Panc1 (cell line): ENCODE results near the gene BCLAF1. TPM values are rescaled to one million over a fixed set of nuclear protein-coding genes. Genes with fewer than 3 reads are reported as not detected.

ENCODE experiments used
- ATAC-seq: fragments of 200-7000 bp; cut with Tn5 transposase; 2 replicates; pipeline ENCODE4 v1.9.1; 2020; ENCODE audit warnings: mild to moderate bottlenecking, moderate library complexity
- BruUV-seq: library from RNA; stranded (reverse); fragments of 400-500 nt; replicated peaks from 2 replicates; lab custom pipeline; 2021; lab: Mats Ljungman, UMichigan
- CTCF ChIA-PET: fragments of 300-600 bp; sonication (Branson Sonifier 250); formaldehyde crosslinking; loops from one replicate; lab custom pipeline; 2022; ENCODE audit warnings: antibody characterized with exemption; lab: Charles Lee
- POLR2A ChIA-PET: fragments of 300-600 bp; sonication (Branson Sonifier 250); formaldehyde crosslinking; loops from one replicate; lab custom pipeline; 2022; ENCODE audit warnings: antibody characterized with exemption; lab: Charles Lee
- DNase-seq: peaks from one replicate; pipeline ENCODE4 v3.0.0-alpha.2; 2010; ENCODE audit warnings: low read depth, low spot score
- H3K27ac ChIP-seq: 2 replicates; pipeline ENCODE4 v1.5.1; 2011; ENCODE audit warnings: mild to moderate bottlenecking, low read length, inconsistent platforms
- H3K27me3 ChIP-seq: fragments of 200-500 bp; sonication (Bioruptor generic); 2 replicates; pipeline ENCODE4 v1.6.0; 2014; ENCODE audit warnings: low read length, inconsistent platforms; ENCODE audit not compliant: control insufficient read depth, insufficient read depth
- H3K36me3 ChIP-seq: fragments of 200-500 bp; sonication (Bioruptor generic); 2 replicates; pipeline ENCODE4 v1.5.1; 2014; ENCODE audit warnings: inconsistent platforms, mild to moderate bottlenecking, low read length, moderate library complexity; ENCODE audit not compliant: control insufficient read depth, insufficient read depth
- H3K4me1 ChIP-seq: 2 replicates; pipeline ENCODE4 v1.5.1; 2011; ENCODE audit warnings: inconsistent platforms, mild to moderate bottlenecking, low read length, moderate library complexity; ENCODE audit not compliant: control insufficient read depth, insufficient read depth
- H3K4me3 ChIP-seq, 2 experiments: 2 replicates each; pipeline ENCODE4 v1.5.1; 2011 to 2012; ENCODE audit warnings: low read depth in 2 of 2, low read length in 2 of 2, mild to moderate bottlenecking in 2 of 2, inconsistent platforms in 1 of 2, moderate library complexity in 1 of 2
- H3K9me3 ChIP-seq: fragments of 200-500 bp; sonication (Bioruptor generic); 2 replicates; pipeline ENCODE4 v1.5.1; 2014; ENCODE audit warnings: low read depth, mild to moderate bottlenecking, inconsistent platforms, low read length, moderate library complexity; ENCODE audit not compliant: control insufficient read depth, insufficient read depth
- CTCF ChIP-seq: fragments of 450-650 bp; IDR thresholded peaks from 2 replicates; pipeline ENCODE4 v1.5.1; 2017; ENCODE audit warnings: mild to moderate bottlenecking
- POLR2AphosphoS5 ChIP-seq: IDR thresholded peaks from 2 replicates; pipeline ENCODE4 v1.6.1; 2012; ENCODE audit warnings: mild to moderate bottlenecking, low read depth, low read length, moderate library complexity
- SIN3A ChIP-seq: IDR thresholded peaks from 2 replicates; pipeline ENCODE4 v1.6.1; 2012; ENCODE audit warnings: low read depth, mild to moderate bottlenecking, low read length, moderate library complexity, borderline replicate concordance; ENCODE audit not compliant: insufficient read depth
- TCF7L2 ChIP-seq: IDR thresholded peaks from 2 replicates; pipeline ENCODE4 v1.6.1; 2011; ENCODE audit warnings: mild to moderate bottlenecking, low read depth, low read length, inconsistent platforms
- in situ Hi-C: cut with HindIII; loops from 2 replicates; pipeline ENCODE4 v1.10.0; 2016; ENCODE audit warnings: low sequenced_read_pairs, low pct_unique_long_range_greater_than_20kb
- intact Hi-C: fragments of 100-400 bp; cut with micrococcal nuclease; formaldehyde crosslinking; loops from one replicate; pipeline ENCODE4 v1.10.0; 2022; ENCODE audit not compliant: unreplicated experiment
- total RNA-seq: library from RNA; stranded (reverse); gene quantifications from one replicate; pipeline ENCODE4 v1.2.1, GENCODE V29; 2021; ENCODE audit not compliant: unreplicated experiment
- TF ChIP-seq, protein P1 (sequence below), 2 experiments: IDR thresholded peaks; 2 replicates each; pipeline ENCODE4 v1.6.1; 2011 to 2012; ENCODE audit warnings: low read depth in 2 of 2, control low read depth in 1 of 2, low read length in 1 of 2, mild to moderate bottlenecking in 1 of 2, moderate library complexity in 1 of 2; ENCODE audit not compliant: insufficient read depth in 1 of 2

BCLAF1 gene
- total RNA-seq, 1 experiment from 2014 or later, result 151 TPM

GRCh38 chr6:136274062-136274461 is 15.6 kb downstream of the BCLAF1 start:
- DNase-seq (no peak), ATAC-seq (no peak)
- in situ Hi-C loops (no loop called here), intact Hi-C loops (no loop called here)
- Histone ChIP-seq H3K27ac (no peak overlapping the region), H3K4me3 (no peak overlapping the region), H3K4me1 (no peaks in the 10 kb centered on the region), H3K9me3 (no peaks in the 10 kb centered on the region), H3K36me3 (peaks cover 81% of the 10 kb centered on the region), H3K27me3 (no peaks in the 10 kb centered on the region)
- ChIA-PET CTCF (no interaction called here), POLR2A (interaction anchor here (0.6 to 1.5 kb wide), 2 partner anchors 16 to 946 kb away, joined by 3 to 5 read pairs; partner anchors contain the start of gene BCLAF1)
- BruUV-seq, result no TSS peak
- TF ChIP-seq POLR2AphosphoS5 (no peak), TCF7L2 (no peak), SIN3A (no peak), CTCF (no peak)
- TF ChIP-seq, protein P1, sequence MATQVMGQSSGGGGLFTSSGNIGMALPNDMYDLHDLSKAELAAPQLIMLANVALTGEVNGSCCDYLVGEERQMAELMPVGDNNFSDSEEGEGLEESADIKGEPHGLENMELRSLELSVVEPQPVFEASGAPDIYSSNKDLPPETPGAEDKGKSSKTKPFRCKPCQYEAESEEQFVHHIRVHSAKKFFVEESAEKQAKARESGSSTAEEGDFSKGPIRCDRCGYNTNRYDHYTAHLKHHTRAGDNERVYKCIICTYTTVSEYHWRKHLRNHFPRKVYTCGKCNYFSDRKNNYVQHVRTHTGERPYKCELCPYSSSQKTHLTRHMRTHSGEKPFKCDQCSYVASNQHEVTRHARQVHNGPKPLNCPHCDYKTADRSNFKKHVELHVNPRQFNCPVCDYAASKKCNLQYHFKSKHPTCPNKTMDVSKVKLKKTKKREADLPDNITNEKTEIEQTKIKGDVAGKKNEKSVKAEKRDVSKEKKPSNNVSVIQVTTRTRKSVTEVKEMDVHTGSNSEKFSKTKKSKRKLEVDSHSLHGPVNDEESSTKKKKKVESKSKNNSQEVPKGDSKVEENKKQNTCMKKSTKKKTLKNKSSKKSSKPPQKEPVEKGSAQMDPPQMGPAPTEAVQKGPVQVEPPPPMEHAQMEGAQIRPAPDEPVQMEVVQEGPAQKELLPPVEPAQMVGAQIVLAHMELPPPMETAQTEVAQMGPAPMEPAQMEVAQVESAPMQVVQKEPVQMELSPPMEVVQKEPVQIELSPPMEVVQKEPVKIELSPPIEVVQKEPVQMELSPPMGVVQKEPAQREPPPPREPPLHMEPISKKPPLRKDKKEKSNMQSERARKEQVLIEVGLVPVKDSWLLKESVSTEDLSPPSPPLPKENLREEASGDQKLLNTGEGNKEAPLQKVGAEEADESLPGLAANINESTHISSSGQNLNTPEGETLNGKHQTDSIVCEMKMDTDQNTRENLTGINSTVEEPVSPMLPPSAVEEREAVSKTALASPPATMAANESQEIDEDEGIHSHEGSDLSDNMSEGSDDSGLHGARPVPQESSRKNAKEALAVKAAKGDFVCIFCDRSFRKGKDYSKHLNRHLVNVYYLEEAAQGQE (IDR thresholded peaks at IDR 0.05; ENCODE audit: insufficient read depth in 1 of 2, low read depth in 2 of 2, low read length in 1 of 2), result no peak

- in situ Hi-C loops, result no loop called here
- no peak for TF ChIP-seq SIN3A
- no peak for TF ChIP-seq CTCF
- no peak for TF ChIP-seq TCF7L2
- TF ChIP-seq, protein P1 (IDR thresholded peaks at IDR 0.05; ENCODE audit: insufficient read depth in 1 of 2, low read depth in 2 of 2, low read length in 1 of 2), result no peak
- TF ChIP-seq POLR2AphosphoS5, result no peak
- no peak for DNase-seq
- ATAC-seq, result no peak
- Histone ChIP-seq H3K27ac (no peak overlapping the region), H3K4me3 (no peak overlapping the region), H3K9me3 (no peaks in the 10 kb centered on the region), H3K4me1 (no peaks in the 10 kb centered on the region), H3K36me3 (peaks cover 94% of the 10 kb centered on the region), H3K27me3 (no peaks in the 10 kb centered on the region)
- CTCF ChIA-PET, result no interaction called here
- intact Hi-C loops, result no loop called here
- no TSS peak for BruUV-seq
- POLR2A ChIA-PET, result no interaction called here
These were observed 24.5 kb downstream of the BCLAF1 start for GRCh38 chr6:136265101-136265500.
